ENCODE results near the gene ANKRD22. TPM values are rescaled to one million over a fixed set of nuclear protein-coding genes. Genes with fewer than 3 reads are reported as not detected.

ANKRD22 gene
- total RNA-seq, 1 donor from 2014 or later = not detected

- DNase-seq = no peak
- peak; percentile 53 for ATAC-seq (ENCODE audit: poor library complexity)
- intact Hi-C loops (cut with DNase I) = no loop called here
These were observed 41.3 kb downstream of the ANKRD22 start for GRCh38 chr10:88810196-88810961.

- ATAC-seq (ENCODE audit: poor library complexity) (no peak), DNase-seq (no peak)
- intact Hi-C loops (cut with DNase I) = no loop called here
These were observed 42.0 kb downstream of the ANKRD22 start for GRCh38 chr10:88809621-88810020.

GRCh38 chr10:88805924-88806323 lies 45.7 kb downstream of the ANKRD22 start:
- intact Hi-C loops (cut with DNase I) = no loop called here
- ATAC-seq (ENCODE audit: poor library complexity) (no peak), DNase-seq (no peak)

GRCh38 chr10:88805361-88805760 lies 46.3 kb downstream of the ANKRD22 start:
- intact Hi-C loops (cut with DNase I) = no loop called here
- ATAC-seq (ENCODE audit: poor library complexity) (no peak), DNase-seq (no peak)

GRCh38 chr10:88804083-88804812 lies 47.4 kb downstream of the ANKRD22 start:
- intact Hi-C loops (cut with DNase I) = no loop called here
- DNase-seq (no peak), ATAC-seq (ENCODE audit: poor library complexity) (no peak)

GRCh38 chr10:88803641-88804040 lies 48.0 kb downstream of the ANKRD22 start:
- ATAC-seq (ENCODE audit: poor library complexity) = no peak
- DNase-seq = no peak
- intact Hi-C loops (cut with DNase I) = no loop called here

- intact Hi-C loops (cut with DNase I) = no loop called here
- no peak for ATAC-seq (ENCODE audit: poor library complexity)
- no peak for DNase-seq
These were observed 48.9 kb downstream of the ANKRD22 start, which contains the start of gene LIPM for GRCh38 chr10:88802523-88803285. TSS of gene LIPM (plus strand) at chr10:88802730. CDS start at chr10:88802897, 167 bp downstream.

GRCh38 chr10:88800152-88801125 lies 51.2 kb downstream of the ANKRD22 start:
- ATAC-seq (ENCODE audit: poor library complexity) (no peak), DNase-seq (no peak)
- intact Hi-C loops (cut with DNase I) = no loop called here

GRCh38 chr10:88794731-88795130 lies 56.9 kb downstream of the ANKRD22 start:
- DNase-seq (no peak), ATAC-seq (ENCODE audit: poor library complexity) (no peak)
- intact Hi-C loops (cut with DNase I) = loop anchor here (10.0 kb wide), 1 partner anchor 100 kb away; no protein-coding TSS in a partner anchor

GRCh38 chr10:88793712-88794299 lies 57.8 kb downstream of the ANKRD22 start:
- DNase-seq (no peak), ATAC-seq (ENCODE audit: poor library complexity) (no peak)
- intact Hi-C loops (cut with DNase I) = loop anchor here (10.0 kb wide), 1 partner anchor 99 kb away; no protein-coding TSS in a partner anchor

GRCh38 chr10:88792661-88793060 lies 59.0 kb downstream of the ANKRD22 start:
- peak; percentile 59 for DNase-seq
- intact Hi-C loops (cut with DNase I) = loop anchor here (10.0 kb wide), 1 partner anchor 98 kb away; no protein-coding TSS in a partner anchor
- ATAC-seq (ENCODE audit: poor library complexity) = peak; percentile 55

- DNase-seq (no peak), ATAC-seq (ENCODE audit: poor library complexity) (peak; percentile 48)
- intact Hi-C loops (cut with DNase I) = loop anchor here (10.0 kb wide), 1 partner anchor 97 kb away; no protein-coding TSS in a partner anchor
These were observed 59.7 kb downstream of the ANKRD22 start for GRCh38 chr10:88791924-88792323.

- intact Hi-C loops (cut with DNase I) = no loop called here
- DNase-seq (no peak), ATAC-seq (ENCODE audit: poor library complexity) (no peak)
These were observed 62.7 kb downstream of the ANKRD22 start for GRCh38 chr10:88788924-88789323.

GRCh38 chr10:88787463-88787862 lies 64.2 kb downstream of the ANKRD22 start:
- DNase-seq (no peak), ATAC-seq (ENCODE audit: poor library complexity) (no peak)
- intact Hi-C loops (cut with DNase I) = no loop called here

GRCh38 chr10:88786032-88786770 lies 65.4 kb downstream of the ANKRD22 start:
- ATAC-seq (ENCODE audit: poor library complexity) (no peak), DNase-seq (no peak)
- intact Hi-C loops (cut with DNase I) = no loop called here

GRCh38 chr10:88783724-88784123 lies 67.9 kb downstream of the ANKRD22 start:
- ATAC-seq (ENCODE audit: poor library complexity) = no peak
- intact Hi-C loops (cut with DNase I) = no loop called here
- DNase-seq = no peak

- DNase-seq (no peak), ATAC-seq (ENCODE audit: poor library complexity) (no peak)
- intact Hi-C loops (cut with DNase I) = no loop called here
These were observed 69.4 kb downstream of the ANKRD22 start for GRCh38 chr10:88782222-88782621.

Measured in Right ventricle myocardium superior (tissue), 1 donor.